ENCODE measurements around the gene SPATA7. TPM values are rescaled to one million over a fixed set of nuclear protein-coding genes. Genes with fewer than 3 reads are reported as not detected.
"Not testable (repeated sequence)": the region's sequence is repeated elsewhere in the genome, so short reads cannot be mapped to it uniquely, and the experiment has no call there.

SPATA7 gene
- total and polyA plus RNA-seq, 9 donors = 14.3 to 56.0 (median 28.7) TPM

DNA sequence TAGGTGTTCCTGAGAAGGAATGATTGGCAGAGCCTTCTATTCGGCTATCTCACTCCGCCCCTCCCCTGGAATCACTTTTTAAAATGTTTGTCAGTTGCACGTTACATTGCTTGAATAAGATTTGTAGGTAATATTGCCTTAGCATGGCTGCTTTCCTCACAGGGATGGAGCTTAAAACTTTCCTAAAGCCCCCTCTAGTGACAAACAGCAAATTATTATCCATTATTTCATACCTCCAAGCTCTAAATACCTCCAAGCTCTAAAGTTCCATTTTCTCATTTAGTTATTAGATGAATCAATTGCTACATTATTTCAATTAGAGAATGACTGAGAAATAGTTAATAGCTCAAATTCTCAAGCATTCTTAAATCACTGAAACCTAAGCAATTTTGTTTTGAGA lies 5.1 kb upstream of the SPATA7 start:
- intact Hi-C loops (cut with DNase I) = loop anchor here in 3 of 4 donors (10.0 kb wide), 2 partner anchors 174 to 186 kb away; partner anchors contain the start of gene PTPN21 (in 1 of the 3)
- Histone ChIP-seq H3K27me3 (no peaks in the 10 kb centered on the region), H3K9me3 (no peaks in the 10 kb centered on the region), H3K36me3 (no peaks in the 10 kb centered on the region), H3K4me1 (ENCODE audit: insufficient read depth) (no peaks in the 10 kb centered on the region), H3K27ac (no peak overlapping the region), H3K4me3 (no peak overlapping the region)
- TF ChIP-seq, protein P1, sequence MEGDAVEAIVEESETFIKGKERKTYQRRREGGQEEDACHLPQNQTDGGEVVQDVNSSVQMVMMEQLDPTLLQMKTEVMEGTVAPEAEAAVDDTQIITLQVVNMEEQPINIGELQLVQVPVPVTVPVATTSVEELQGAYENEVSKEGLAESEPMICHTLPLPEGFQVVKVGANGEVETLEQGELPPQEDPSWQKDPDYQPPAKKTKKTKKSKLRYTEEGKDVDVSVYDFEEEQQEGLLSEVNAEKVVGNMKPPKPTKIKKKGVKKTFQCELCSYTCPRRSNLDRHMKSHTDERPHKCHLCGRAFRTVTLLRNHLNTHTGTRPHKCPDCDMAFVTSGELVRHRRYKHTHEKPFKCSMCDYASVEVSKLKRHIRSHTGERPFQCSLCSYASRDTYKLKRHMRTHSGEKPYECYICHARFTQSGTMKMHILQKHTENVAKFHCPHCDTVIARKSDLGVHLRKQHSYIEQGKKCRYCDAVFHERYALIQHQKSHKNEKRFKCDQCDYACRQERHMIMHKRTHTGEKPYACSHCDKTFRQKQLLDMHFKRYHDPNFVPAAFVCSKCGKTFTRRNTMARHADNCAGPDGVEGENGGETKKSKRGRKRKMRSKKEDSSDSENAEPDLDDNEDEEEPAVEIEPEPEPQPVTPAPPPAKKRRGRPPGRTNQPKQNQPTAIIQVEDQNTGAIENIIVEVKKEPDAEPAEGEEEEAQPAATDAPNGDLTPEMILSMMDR (IDR thresholded peaks at IDR 0.05) = no peak
- TF ChIP-seq POLR2A (IDR thresholded peaks at IDR 0.05) (no peak), EP300 (IDR thresholded peaks at IDR 0.05) (no peak)
- WGBS, 3 donors = 19 to 26% (median 19%) methylated on average over 3 of the region's 3 CpGs
- DNase-seq = no peak

- WGBS, 3 donors = 93 to 94% (median 94%) methylated on average over 12 of the region's 12 CpGs
- not testable (repeated sequence) for H3K4me1 ChIP-seq (ENCODE audit: insufficient read depth); H3K4me3 ChIP-seq; H3K36me3 ChIP-seq; DNase-seq; H3K27me3 ChIP-seq; H3K9me3 ChIP-seq; H3K27ac ChIP-seq
- intact Hi-C loops (cut with DNase I) = loop anchor here in 3 of 4 donors (10.0 kb wide), 2 partner anchors 173 to 187 kb away; partner anchors contain the start of gene PTPN21 (in 1 of the 3)
Measured at GRCh38 chr14:88381634-88382033, 3.8 kb upstream of the SPATA7 start.

GRCh38 chr14:88384718-88385117 lies 739 bp upstream of the SPATA7 start:
- H3K27ac ChIP-seq = peak overlapping the region in 1 of 2 donors; percentile 81

DNA sequence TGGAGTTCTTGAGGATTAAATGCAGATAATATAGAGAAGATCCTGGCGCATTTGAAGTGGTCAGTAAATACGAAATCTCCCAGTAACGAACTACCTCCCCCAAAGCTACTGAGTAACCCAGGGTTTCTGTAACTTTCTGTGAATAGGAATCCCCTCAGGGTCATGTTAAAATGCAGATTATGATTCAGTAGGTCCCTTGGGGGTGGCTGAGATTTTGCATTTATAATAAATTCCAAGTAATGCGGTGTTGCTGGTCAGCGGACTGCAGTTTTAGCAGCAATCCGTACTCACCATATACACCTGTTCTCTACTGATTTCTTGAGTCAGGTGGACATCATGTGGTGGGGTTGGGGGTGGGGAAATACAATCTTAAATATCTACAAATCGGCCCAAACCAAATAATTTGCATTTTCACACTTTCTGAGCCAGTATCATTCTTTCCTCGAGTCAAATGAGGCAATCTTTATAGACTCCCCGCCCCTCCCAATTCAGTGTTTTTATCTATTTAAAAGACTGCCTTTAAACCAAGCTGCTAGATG lies 868 bp downstream of the SPATA7 start:
- H3K27ac ChIP-seq = peak overlapping the region in 1 of 2 donors; percentile 81
- H3K9me3 ChIP-seq = no peaks in the 10 kb centered on the region
- peaks cover 2% of the 10 kb centered on the region for H3K4me1 ChIP-seq (ENCODE audit: insufficient read depth)
- intact Hi-C loops (cut with DNase I) = loop anchor here in 3 of 4 donors (10.0 kb wide), 2 partner anchors 168 to 192 kb away; partner anchors contain the start of gene PTPN21 (in 1 of the 3)
- H3K27me3 ChIP-seq = no peaks in the 10 kb centered on the region
- TF ChIP-seq EP300 (IDR thresholded peaks at IDR 0.05) = no peak
- TF ChIP-seq, protein P1 (IDR thresholded peaks at IDR 0.05) = no peak
- TF ChIP-seq POLR2A (IDR thresholded peaks at IDR 0.05) = no peak
- no peak for DNase-seq
- peak overlapping the region; percentile 53 for H3K4me3 ChIP-seq
- WGBS, 3 donors = 28 to 38% (median 30%) methylated on average over 9 of the region's 9 CpGs
- no peaks in the 10 kb centered on the region for H3K36me3 ChIP-seq

More at GRCh38 chr14:88384718-88385117, 739 bp upstream of the SPATA7 start:
- H3K9me3 ChIP-seq = no peaks in the 10 kb centered on the region
- TF ChIP-seq POLR2A (IDR thresholded peaks at IDR 0.05) (no peak), EP300 (IDR thresholded peaks at IDR 0.05) (no peak)
- TF ChIP-seq, protein P1 (IDR thresholded peaks at IDR 0.05) = no peak
- peak overlapping the region; percentile 53 for H3K4me3 ChIP-seq
- intact Hi-C loops (cut with DNase I) = loop anchor here in 3 of 4 donors (10.0 kb wide), 2 partner anchors 170 to 190 kb away; partner anchors contain the start of gene PTPN21 (in 1 of the 3)
- peak in 2 of 5 donors; percentile 11 to 41 for DNase-seq
- no peaks in the 10 kb centered on the region for H3K36me3 ChIP-seq
- H3K4me1 ChIP-seq (ENCODE audit: insufficient read depth) = peaks cover 2% of the 10 kb centered on the region
- WGBS, 3 donors = 9 to 13% (median 11%) methylated on average over 3 of the region's 3 CpGs
- no peaks in the 10 kb centered on the region for H3K27me3 ChIP-seq

DNA sequence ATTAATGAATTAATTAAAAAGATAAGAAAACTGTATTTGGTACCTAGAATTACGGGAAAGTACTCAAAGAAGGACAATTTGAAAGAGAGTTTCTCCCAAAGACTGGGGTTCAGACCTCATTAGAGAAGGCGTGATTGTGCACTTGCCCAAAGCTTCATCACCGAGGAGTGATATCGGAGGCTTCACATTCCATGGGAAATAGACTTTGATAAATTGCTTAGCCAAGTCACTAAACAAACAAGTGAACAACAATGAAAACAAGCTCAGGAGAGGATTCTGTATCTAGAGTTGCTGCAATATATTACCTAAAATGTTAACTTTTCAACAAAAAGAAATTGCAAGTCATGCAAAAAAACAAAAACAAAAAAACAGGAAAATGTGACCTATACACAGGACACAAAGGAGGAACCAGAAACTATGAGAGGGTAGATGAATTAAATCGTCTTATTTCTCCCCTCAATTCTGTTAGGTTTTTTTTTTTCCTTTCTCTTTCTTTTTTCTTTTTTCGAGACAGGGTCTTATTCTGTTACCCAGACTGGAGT lies 3.4 kb downstream of the SPATA7 start:
- no peak for DNase-seq
- peaks cover 2% of the 10 kb centered on the region for H3K4me1 ChIP-seq (ENCODE audit: insufficient read depth)
- no peak overlapping the region for H3K4me3 ChIP-seq
- H3K27ac ChIP-seq = no peak overlapping the region
- no peaks in the 10 kb centered on the region for H3K9me3 ChIP-seq
- no peaks in the 10 kb centered on the region for H3K36me3 ChIP-seq
- TF ChIP-seq EP300 (IDR thresholded peaks at IDR 0.05) (no peak), POLR2A (IDR thresholded peaks at IDR 0.05) (no peak)
- TF ChIP-seq, protein P1 (IDR thresholded peaks at IDR 0.05) = no peak
- 82 to 90% (median 90%) methylated on average over 6 of the region's 6 CpGs for WGBS, 3 donors
- intact Hi-C loops (cut with DNase I) = loop anchor here in 3 of 4 donors (10.0 kb wide), 2 partner anchors 166 to 194 kb away; partner anchors contain the start of gene PTPN21 (in 1 of the 3)
- no peaks in the 10 kb centered on the region for H3K27me3 ChIP-seq
